GM19240 (cell line): ENCODE measurements around the gene NOSIP.
A peak's percentile ranks its signal among the peaks of the same experiment; 100 is the strongest.

ENCODE experiments used
- DNase-seq: peaks from one replicate; pipeline ENCODE4 v3.0.0; 2011; ENCODE audit warnings: low spot score; ENCODE audit not compliant: insufficient read length

Gene NOSIP

GRCh38 chr19:49546825-49547565 is 33.4 kb downstream of the NOSIP start:
- peak; percentile 78 for DNase-seq

GRCh38 chr19:49544154-49544553 is 36.2 kb downstream of the NOSIP start:
- DNase-seq, result no peak

- DNase-seq, result no peak
Measured at GRCh38 chr19:49543032-49543431, 37.3 kb downstream of the NOSIP start.

- DNase-seq, result no peak
Measured at GRCh38 chr19:49542446-49542845, 37.9 kb downstream of the NOSIP start.

DNA sequence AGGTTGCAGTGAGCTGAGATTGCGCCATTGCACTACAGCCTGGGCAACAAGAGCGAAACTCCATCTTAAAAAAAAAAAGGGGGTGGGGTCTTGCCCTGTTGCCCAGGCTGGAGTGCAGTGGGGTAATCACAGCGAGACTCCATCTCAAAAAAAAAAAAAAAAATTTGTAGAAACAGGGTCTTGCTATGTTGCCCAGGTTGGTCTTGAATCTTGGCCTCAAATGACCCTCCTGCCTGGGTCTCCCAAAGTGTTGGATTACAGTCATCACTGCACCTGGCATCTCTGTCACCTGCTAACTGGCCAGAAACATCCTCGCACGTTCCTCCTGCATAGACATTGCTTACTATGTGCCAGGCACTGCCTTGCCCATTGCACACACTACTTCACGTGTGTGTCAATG is 38.4 kb downstream of the NOSIP start:
- no peak for DNase-seq

DNA sequence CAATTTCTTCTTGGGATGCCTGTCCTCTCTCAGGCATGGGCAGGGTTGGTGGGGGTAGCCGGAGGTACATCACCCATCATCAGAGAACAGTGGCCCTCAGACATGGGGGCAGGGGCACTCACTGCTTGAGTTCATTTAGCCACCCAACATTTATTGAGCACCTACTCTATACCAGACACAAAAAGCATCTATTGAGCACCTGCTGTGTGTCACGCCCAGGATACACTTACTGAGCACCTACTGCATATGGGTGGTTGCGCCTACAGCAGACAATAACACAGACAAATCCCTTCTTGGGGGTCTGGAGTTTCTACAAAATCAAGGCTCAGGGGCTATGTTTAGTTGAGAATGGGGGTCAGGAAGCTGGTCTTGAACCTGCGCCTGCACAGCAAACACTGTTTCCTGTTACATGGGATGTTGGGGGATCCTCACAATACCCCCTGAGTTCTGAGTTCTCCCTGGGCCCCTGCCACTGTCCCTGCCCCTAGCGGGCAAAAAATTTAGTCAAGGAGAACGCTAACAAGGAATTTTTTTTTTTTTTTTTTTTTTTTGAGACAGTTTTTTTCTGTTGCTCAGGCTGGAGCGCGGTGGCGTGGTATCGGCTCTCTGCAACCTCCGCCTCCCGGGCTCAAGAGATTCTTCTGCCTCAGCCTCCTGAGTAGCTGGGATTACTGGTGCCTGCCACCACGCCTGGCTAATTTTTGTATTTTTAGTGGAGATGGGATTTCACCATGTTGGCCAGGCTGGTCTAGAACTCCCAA is 41.0 kb downstream of the NOSIP start:
- no peak for DNase-seq

DNA sequence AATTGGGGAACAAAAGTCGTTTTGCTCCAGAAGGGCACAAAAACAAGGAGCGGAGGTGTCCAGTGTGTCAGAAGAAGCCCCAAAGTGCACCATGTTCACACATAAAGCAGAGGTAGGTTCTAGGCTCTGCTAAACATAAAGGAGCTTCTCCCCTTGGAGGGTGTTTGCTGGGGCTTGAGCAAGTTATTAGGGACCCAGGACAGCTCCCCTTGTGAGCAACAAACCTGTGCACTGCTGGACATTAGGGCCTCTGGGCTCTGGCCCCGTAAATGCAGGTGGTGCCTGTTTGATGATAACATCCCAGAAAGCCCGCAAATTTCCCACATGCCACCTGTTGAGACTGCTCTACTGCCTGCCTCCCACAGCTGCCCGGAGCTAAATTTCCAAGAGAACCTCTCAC is 41.7 kb downstream of the NOSIP start:
- no peak for DNase-seq

DNA sequence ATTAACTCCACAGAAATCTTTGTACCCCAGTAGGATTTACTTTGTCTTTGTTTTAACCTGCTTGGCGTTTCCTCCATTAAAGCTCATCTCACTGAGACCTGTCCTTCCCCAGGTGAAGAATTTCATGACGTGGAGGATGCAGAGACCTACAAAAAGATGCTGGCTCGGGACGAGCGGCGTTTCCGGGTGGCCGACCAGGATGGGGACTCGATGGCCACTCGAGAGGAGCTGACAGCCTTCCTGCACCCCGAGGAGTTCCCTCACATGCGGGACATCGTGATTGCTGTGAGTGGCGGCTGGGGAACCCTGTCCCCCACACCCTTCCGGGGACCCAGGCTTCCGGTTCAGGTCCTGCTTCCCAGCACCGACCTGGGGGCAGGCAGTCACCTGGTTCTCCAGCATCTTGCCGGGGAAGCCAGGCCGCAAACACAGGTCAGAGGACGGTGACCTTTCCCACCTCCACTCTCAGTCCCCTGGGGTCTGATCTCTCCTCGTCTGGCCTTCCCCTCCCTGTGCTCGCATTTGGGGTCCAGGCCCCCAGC is 43.4 kb downstream of the NOSIP start:
- no peak for DNase-seq

- DNase-seq, result no peak
Measured at GRCh38 chr19:49534632-49535385, 45.5 kb downstream of the NOSIP start.

- peak; percentile 55 for DNase-seq
Measured at GRCh38 chr19:49533551-49534488, 46.5 kb downstream of the NOSIP start.

- DNase-seq, result no peak
Measured at GRCh38 chr19:49530708-49531107, 49.6 kb downstream of the NOSIP start.

GRCh38 chr19:49528211-49528771 is 52.1 kb downstream of the NOSIP start:
- DNase-seq, result no peak

- no peak for DNase-seq
Measured at GRCh38 chr19:49524812-49525455, 55.4 kb downstream of the NOSIP start.

DNA sequence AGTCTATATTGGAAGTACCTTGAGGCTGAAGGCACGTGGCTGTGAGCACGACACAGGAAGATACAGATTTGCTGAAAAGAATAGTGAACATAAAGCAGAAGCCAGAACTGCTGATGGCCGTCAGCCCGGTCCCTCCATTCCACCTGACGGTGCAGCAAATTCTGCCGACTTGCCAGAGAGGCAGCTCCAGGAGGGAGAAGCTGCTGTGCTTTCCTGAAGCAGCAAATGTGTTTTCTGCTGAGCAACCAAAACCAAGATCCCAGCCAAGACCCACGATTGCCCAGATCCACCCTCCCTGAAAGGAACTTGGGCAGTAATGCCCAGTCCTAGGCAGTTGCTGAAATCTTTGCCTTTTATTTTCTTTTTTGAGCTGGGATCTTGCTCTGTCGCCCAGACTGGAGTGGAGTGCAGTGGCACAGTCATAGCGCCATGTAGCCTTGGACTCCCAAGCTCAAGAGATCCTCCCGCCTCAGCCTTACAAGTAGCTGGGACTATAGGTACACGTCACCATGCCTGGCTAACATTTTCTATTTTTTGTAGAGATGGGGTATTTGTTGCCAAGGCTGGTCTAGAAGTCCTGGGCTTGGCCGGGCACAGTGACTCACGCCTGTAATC is 59.5 kb downstream of the NOSIP start:
- DNase-seq, result no peak

DNA sequence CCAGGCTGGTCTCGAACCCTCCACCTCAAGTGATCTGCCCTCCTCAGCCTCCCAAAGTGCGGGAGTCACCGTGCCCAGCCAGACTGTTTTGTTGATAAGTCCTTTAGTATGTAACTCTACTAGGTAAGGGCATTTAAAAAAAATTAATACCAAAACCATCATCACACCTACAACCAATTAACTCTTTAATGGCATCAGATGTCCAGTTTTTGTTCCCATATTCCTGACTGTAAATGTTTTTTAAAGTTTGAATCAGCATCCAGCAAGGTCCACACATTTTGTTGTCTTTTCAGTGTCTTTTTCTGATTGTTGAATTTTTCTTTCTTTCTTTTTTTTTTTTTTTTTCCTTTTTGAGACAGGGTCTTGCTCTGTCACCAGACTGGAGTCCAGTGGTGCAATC is 62.3 kb downstream of the NOSIP start:
- no peak for DNase-seq

- DNase-seq, result no peak
Measured at GRCh38 chr19:49515767-49516166, 64.6 kb downstream of the NOSIP start.

DNA sequence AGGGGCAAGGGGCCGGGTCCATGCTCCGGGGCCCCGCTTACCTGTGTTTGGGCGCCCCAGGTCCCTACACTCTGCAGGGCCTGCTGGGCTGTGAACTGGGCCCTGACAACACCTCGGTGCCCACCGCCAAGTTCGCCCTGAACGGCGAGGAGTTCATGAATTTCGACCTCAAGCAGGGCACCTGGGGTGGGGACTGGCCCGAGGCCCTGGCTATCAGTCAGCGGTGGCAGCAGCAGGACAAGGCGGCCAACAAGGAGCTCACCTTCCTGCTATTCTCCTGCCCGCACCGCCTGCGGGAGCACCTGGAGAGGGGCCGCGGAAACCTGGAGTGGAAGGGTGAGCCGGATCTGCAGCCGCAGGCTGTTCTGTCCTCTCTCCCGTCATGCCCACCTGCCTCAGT is 66.2 kb downstream of the NOSIP start:
- DNase-seq, result no peak

DNA sequence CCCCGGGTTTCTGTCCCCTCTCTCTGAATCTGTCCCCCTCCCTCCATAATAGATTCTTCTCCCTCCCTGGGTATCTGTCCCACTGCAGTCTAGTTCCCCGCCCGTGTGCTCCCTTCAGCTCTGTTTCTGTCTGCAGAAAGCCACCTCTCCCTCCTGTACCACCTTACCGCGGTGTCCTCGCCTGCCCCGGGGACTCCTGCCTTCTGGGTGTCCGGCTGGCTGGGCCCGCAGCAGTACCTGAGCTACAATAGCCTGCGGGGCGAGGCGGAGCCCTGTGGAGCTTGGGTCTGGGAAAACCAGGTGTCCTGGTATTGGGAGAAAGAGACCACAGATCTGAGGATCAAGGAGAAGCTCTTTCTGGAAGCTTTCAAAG is 66.6 kb downstream of the NOSIP start:
- DNase-seq, result no peak

DNA sequence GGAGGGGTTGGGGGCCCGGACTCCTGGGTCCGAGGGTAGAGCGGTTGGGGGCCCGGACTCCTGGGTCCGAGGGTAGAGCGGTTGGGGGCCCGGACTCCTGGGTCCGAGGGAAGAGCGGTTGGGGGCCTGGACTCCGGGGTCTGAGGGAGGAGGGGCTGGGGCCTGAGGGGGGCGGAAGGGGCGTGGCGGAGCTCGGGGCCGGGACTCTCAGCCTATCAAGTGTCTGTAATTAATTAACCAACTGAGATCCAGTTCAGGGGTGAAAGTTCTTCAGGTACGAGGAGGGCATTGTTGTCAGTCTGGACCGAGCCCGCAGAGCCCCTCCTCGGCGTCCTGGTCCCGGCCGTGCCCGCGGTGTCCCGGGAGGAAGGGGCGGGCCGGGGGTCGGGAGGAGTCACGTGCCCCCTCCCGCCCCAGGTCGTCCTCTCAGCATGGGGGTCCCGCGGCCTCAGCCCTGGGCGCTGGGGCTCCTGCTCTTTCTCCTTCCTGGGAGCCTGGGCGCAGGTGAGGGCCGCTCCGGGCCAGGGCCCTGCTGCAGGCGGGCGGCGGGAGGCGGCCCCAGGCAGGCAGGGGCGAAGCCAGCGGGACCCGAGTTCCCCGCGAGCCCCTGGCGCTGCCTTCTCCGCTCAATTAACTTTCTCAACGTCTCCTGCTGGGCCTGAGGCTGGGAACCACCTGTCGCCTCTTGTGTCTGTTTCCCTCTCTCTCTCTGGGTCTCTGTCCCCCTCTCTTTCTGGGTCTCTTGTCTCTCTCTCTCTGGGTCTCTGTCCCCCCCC is 67.2 kb downstream of the NOSIP start:
- DNase-seq, result no peak
